GM12864 (cell line): Measurements from ENCODE around the gene SYNPO2.
"Not testable (repeated sequence)": the region's sequence is repeated elsewhere in the genome, so short reads cannot be mapped to it uniquely, and the experiment has no call there.

Experiments
- DNase-seq: peaks from one replicate; pipeline ENCODE4 v3.0.0-alpha.2; 2011; ENCODE audit warnings: low read depth
- H3K4me3 ChIP-seq: 2 replicates; pipeline ENCODE4 v1.5.1; 2011; ENCODE audit warnings: mild to moderate bottlenecking, low read depth, low read length, control low read depth
- TF ChIP-seq, protein P1 (sequence below): IDR thresholded peaks from 2 replicates; pipeline ENCODE4 v1.5.1; 2011; ENCODE audit warnings: low read depth, mild to moderate bottlenecking, moderate library complexity, low read length, control low read depth, inconsistent platforms; ENCODE audit errors: missing control alignments

Gene SYNPO2

DNA sequence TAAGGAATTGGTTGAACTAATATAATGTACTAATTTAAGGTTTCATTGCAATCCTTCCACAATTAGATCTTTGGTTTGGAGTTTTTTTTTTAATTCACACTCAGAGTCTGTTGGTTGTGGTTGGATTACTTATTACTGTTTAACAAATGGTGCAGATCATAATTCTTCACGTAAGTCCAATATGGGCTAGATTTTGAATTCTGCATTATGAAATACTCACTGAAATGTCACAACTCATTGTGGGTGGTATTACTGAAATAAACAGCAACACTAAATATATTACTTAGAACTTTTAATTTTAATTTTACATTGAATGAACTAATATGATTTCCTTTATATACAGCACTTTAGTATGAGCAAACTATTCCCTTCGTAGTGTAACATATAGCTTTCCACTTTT lies 152.7 kb downstream of the SYNPO2 start:
- no peak for DNase-seq
- TF ChIP-seq, protein P1, sequence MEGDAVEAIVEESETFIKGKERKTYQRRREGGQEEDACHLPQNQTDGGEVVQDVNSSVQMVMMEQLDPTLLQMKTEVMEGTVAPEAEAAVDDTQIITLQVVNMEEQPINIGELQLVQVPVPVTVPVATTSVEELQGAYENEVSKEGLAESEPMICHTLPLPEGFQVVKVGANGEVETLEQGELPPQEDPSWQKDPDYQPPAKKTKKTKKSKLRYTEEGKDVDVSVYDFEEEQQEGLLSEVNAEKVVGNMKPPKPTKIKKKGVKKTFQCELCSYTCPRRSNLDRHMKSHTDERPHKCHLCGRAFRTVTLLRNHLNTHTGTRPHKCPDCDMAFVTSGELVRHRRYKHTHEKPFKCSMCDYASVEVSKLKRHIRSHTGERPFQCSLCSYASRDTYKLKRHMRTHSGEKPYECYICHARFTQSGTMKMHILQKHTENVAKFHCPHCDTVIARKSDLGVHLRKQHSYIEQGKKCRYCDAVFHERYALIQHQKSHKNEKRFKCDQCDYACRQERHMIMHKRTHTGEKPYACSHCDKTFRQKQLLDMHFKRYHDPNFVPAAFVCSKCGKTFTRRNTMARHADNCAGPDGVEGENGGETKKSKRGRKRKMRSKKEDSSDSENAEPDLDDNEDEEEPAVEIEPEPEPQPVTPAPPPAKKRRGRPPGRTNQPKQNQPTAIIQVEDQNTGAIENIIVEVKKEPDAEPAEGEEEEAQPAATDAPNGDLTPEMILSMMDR: no peak
- no peak overlapping the region for H3K4me3 ChIP-seq

DNA sequence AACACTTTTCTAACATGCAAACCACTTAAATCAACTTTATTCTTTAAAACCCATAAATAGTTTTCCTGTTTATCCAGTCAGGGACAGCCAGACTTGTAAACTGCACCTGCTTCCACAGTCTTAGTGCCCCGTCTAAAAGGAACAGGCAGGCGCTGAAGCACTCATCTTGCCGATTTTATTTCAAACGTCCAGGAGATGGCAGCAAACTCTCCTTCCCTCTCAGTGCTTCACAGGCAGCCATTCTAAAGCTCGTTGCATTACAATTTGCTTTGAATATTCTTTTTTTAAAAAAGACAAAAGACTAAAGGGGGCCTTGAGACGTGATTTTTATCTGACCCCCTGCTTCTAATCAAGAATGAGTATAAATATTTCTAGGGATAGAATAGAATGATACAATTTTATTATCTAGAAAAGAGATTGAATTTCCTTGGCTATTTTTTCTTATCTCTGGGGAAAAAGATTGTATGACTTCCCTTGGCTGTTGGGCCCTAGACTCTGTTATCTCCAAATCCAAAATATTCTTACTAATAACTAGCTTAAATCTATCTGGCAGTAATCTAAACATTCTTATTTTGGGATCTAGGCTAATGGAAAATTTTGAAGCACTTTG lies 153.4 kb downstream of the SYNPO2 start:
- TF ChIP-seq, protein P1: peak; percentile 60
- H3K4me3 ChIP-seq: no peak overlapping the region
- peak; percentile 41 for DNase-seq

DNA sequence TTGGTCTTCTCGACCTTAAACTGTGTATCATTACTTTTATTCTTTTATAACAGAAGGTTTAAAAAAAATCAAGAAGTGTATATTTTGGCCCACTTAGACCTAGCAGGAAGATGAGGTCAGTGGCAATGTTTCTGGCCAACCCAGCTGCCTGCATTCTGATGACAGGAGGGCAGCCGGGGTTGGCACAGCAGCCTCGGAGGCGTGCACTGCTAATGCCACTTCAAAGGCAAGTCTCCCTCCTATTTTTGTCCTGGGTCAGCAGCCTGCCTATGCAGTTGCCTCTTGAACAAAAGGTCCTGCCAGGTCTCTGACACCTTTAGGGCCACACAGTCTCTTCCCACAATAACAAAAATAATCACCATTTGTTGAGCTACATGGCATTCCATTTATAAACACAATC lies 157.6 kb downstream of the SYNPO2 start:
- DNase-seq: no peak
- H3K4me3 ChIP-seq: no peak overlapping the region
- TF ChIP-seq, protein P1: no peak

DNA sequence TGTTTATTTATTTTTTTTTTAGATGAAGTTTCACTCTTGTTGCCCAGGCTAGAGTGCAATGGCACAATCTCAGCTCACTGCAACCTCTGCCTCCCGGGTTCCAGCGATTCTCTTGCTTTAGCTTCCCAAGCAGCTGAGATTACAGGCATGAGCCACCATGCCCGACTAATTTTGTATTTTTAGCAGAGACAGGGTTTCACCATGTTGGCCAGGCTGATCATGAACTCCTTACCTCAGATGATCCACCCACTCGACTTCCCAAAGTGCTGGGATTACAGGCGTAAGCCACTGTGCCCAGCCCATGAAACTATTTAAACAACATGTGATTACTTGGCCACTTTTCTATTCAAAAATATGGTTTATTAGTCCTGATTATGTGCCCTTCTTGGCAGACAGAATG lies 158.4 kb downstream of the SYNPO2 start:
- not testable (repeated sequence) for H3K4me3 ChIP-seq, DNase-seq

DNA sequence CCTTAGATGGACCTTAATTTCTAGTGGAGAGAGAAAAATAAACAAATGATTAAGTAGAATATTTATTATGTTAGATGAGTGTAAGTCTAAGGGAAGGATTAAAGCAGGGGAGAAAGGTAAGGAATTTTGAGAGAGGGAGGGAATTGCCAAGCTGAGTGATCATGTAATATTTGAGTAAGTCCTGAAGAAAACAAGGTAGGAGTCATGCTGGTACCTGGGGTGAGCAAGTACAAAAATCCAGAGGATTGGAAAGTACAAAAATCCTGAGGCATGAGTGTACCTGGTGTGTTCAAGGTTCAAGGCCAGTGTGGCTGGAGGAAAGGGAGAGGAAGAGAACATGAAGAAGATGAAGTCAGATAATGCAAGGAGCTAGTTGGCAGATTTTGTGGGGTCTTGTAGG lies 159.8 kb downstream of the SYNPO2 start:
- TF ChIP-seq, protein P1: no peak
- no peak for DNase-seq
- no peak overlapping the region for H3K4me3 ChIP-seq

DNA sequence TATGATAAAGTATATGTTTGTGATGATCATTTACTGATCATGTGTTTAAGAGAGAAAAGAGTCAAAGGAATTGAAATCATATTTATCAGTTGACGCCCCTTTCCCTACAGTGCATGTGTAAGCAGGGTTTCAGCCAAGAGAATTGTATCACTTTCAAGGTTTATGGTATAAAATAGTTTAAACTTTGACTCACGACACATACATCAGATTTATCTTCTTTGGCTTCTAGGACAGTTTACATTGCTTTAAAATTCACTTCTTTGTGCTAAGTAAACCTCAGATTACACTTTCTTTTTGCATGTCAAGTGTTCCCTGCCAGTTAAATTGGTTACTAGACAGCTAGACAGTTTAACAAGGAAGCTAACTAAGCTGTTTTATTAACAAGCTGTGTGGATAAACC lies 160.7 kb downstream of the SYNPO2 start:
- no peak overlapping the region for H3K4me3 ChIP-seq
- DNase-seq: no peak
- TF ChIP-seq, protein P1: no peak

DNA sequence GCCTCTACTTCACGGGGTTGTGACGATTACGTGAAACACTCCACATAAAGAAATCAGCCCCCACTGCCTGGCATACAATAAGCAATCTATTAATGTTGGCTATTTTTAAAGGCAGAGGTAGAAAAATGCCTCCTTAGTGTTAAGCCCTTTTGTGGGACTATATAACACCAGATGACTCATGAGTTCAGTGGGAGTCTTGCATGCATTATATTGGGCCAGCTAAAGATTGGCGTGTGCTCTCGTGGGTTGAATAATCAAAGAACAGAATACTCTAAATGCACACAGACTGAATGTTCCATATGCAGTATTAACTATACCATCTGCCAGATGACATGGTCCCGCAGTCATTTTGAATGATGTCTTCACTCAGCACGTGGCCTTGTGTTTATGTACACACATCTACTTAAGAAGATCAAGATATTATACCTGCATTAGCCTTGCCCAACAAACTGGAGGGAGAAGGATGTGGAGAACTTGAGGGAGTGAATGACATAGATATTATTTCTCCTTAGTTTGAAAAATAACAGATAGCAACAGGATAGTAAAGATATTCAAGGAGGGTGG lies 162.0 kb downstream of the SYNPO2 start:
- DNase-seq: no peak
- TF ChIP-seq, protein P1: no peak
- H3K4me3 ChIP-seq: no peak overlapping the region

DNA sequence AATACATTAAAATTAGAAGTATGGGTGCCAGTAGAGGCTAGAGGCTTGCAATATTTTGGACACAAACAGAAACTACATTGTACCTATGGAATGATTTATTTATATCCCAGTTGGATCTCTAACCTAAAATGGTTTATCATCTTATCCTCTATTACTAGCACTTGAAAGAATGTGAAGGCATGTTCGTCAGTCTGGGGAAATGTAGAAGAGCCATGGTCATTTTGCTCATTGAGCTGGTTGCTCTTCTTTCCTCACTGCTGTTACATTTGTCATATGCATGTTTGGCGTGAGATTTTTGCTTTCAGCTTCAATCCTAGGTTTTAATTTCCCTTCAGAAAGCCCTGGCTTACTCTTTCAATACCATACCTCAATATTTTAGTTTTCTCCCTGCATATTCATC lies 164.6 kb downstream of the SYNPO2 start:
- no peak overlapping the region for H3K4me3 ChIP-seq
- no peak for DNase-seq
- TF ChIP-seq, protein P1: no peak
